Measurements from ENCODE around the gene AIM2. TPM values are rescaled to one million over a fixed set of nuclear protein-coding genes. Genes with fewer than 3 reads are reported as not detected.

AIM2 gene
- total and polyA plus RNA-seq, 2 donors from 2014 or later = 4.6 TPM; not detected in 1

GRCh38 chr1:159014003-159014571 lies 62.5 kb downstream of the AIM2 start:
- H3K27ac ChIP-seq (ENCODE audit: low read depth in 2 of 2, low read length in 2 of 2) = no peak overlapping the region
- H3K4me3 ChIP-seq (ENCODE audit: low read length in 3 of 3) = no peak overlapping the region
- TF ChIP-seq CTCF (IDR thresholded peaks at IDR 0.05; ENCODE audit: borderline replicate concordance, extremely low read depth, insufficient read depth) = no peak
- DNase-seq = no peak
- no peak for FAIRE-seq
- H3K9me3 ChIP-seq (ENCODE audit: control insufficient read depth in 2 of 3, insufficient read depth in 1 of 3, low read length in 3 of 3) = no peaks in the 10 kb centered on the region
- H3K4me1 ChIP-seq (ENCODE audit: control insufficient read depth in 2 of 3, insufficient read depth in 2 of 3, low read depth in 1 of 3, low read length in 3 of 3) = peaks cover 0 to 2% (median 0%) of the 10 kb centered on the region in 3 donors
- H3K27me3 ChIP-seq (ENCODE audit: control insufficient read depth, insufficient read depth, low read length) = no peaks in the 10 kb centered on the region
- no peak overlapping the region for H3K9ac ChIP-seq (ENCODE audit: low read length in 3 of 3)
- peaks cover 2 to 6% (median 3%) of the 10 kb centered on the region in 3 donors for H3K36me3 ChIP-seq (ENCODE audit: control insufficient read depth in 2 of 3, insufficient read depth in 3 of 3, low read length in 3 of 3)
- intact Hi-C loops (cut with DNase I) = no loop called here

- TF ChIP-seq CTCF (IDR thresholded peaks at IDR 0.05; ENCODE audit: borderline replicate concordance, extremely low read depth, insufficient read depth) = no peak
- H3K9ac ChIP-seq (ENCODE audit: low read length in 3 of 3) = no peak overlapping the region
Measured at GRCh38 chr1:159012495-159012894, 64.1 kb downstream of the AIM2 start.

More at GRCh38 chr1:159012495-159012894, 64.1 kb downstream of the AIM2 start:
- H3K4me3 ChIP-seq (ENCODE audit: low read length in 3 of 3) = peak overlapping the region in 2 of 3 donors; percentile 31 to 41
- H3K4me1 ChIP-seq (ENCODE audit: control insufficient read depth in 2 of 3, insufficient read depth in 2 of 3, low read depth in 1 of 3, low read length in 3 of 3) = peaks cover 0 to 2% (median 0%) of the 10 kb centered on the region in 3 donors
- H3K36me3 ChIP-seq (ENCODE audit: control insufficient read depth in 2 of 3, insufficient read depth in 3 of 3, low read length in 3 of 3) = peaks cover 2 to 6% (median 3%) of the 10 kb centered on the region in 3 donors
- no peaks in the 10 kb centered on the region for H3K9me3 ChIP-seq (ENCODE audit: control insufficient read depth in 2 of 3, insufficient read depth in 1 of 3, low read length in 3 of 3)
- FAIRE-seq = no peak
- no peaks in the 10 kb centered on the region for H3K27me3 ChIP-seq (ENCODE audit: control insufficient read depth, insufficient read depth, low read length)
- H3K27ac ChIP-seq (ENCODE audit: low read depth in 2 of 2, low read length in 2 of 2) = peak overlapping the region in 1 of 2 donors; percentile 26
- intact Hi-C loops (cut with DNase I) = no loop called here
- peak in 2 of 5 donors; percentile 12 to 25 for DNase-seq

Other genes starting within 250 kb of the AIM2 start
- 8.3 TPM for gene MNDA, start 245.4 kb downstream of the AIM2 start, total RNA-seq
- 2.6 TPM for gene MNDA, start 245.4 kb downstream of the AIM2 start, polyA plus RNA-seq (ENCODE audit: insufficient read depth, low read depth, low replicate concordance)
- 3.9 TPM for gene PYHIN1, start 145.2 kb downstream of the AIM2 start, total RNA-seq
- gene PYHIN1, start 145.2 kb downstream of the AIM2 start, polyA plus RNA-seq (ENCODE audit: insufficient read depth, low read depth, low replicate concordance) = 0.30 TPM
- gene IFI16, start 66.9 kb downstream of the AIM2 start, total RNA-seq = 91.8 TPM
- 30.0 TPM for gene IFI16, start 66.9 kb downstream of the AIM2 start, polyA plus RNA-seq (ENCODE audit: insufficient read depth, low read depth, low replicate concordance)
- gene CADM3, start 94.8 kb upstream of the AIM2 start, total RNA-seq = 25.8 TPM
- gene CADM3, start 94.8 kb upstream of the AIM2 start, polyA plus RNA-seq (ENCODE audit: insufficient read depth, low read depth, low replicate concordance) = 0.56 TPM
- gene ACKR1, start 128.1 kb upstream of the AIM2 start, total RNA-seq = 142 TPM
- 3.4 TPM for gene ACKR1, start 128.1 kb upstream of the AIM2 start, polyA plus RNA-seq (ENCODE audit: insufficient read depth, low read depth, low replicate concordance)
- 3.2 TPM for gene FCER1A, start 225.6 kb upstream of the AIM2 start, total RNA-seq
- 1.4 TPM for gene FCER1A, start 225.6 kb upstream of the AIM2 start, polyA plus RNA-seq (ENCODE audit: insufficient read depth, low read depth, low replicate concordance)

All from kidney (tissue), 14 donors.